Esophagus muscularis mucosa (tissue), 4 donors: ENCODE measurements around the gene BLID. TPM values are rescaled to one million over a fixed set of nuclear protein-coding genes. Genes with fewer than 3 reads are reported as not detected.

Source experiments
- DNase-seq: peaks from one replicate; pipeline ENCODE4 v3.0.0-alpha.2; 2017; ENCODE audit errors: extremely low spot score
- H3K27ac ChIP-seq, 4 donors: fragments of 200-600 bp; sonication (generic); replicated peaks in 1 of 4; 1 replicate in 3 of 4; 2 replicates in 1 of 4; pipeline ENCODE4 v1.5.1; 2016 to 2019; ENCODE audit warnings: mild to moderate bottlenecking in 1 of 4
- H3K27me3 ChIP-seq, 4 donors: fragments of 200-600 bp; sonication (generic); one replicate each; pipeline versions ENCODE4 v1.5.1 to v1.6.0; 2016 to 2019
- H3K36me3 ChIP-seq, 4 donors: fragments of 200-600 bp; sonication (generic); one replicate each; pipeline ENCODE4 v1.5.1; 2016 to 2019
- H3K4me1 ChIP-seq, 4 donors: fragments of 200-600 bp; sonication (generic); one replicate each; pipeline ENCODE4 v1.5.1; 2016 to 2019
- H3K4me3 ChIP-seq, 4 donors: fragments of 200-600 bp; sonication (generic); 1 replicate in 2 of 4; 2 replicates in 2 of 4; pipeline ENCODE4 v1.5.1; 2016 to 2019; ENCODE audit warnings: mild to moderate bottlenecking in 4 of 4, moderate library complexity in 1 of 4
- H3K9me3 ChIP-seq, 4 donors: fragments of 200-600 bp; sonication (generic); 1 replicate in 3 of 4; 2 replicates in 1 of 4; pipeline ENCODE4 v1.5.1; 2016 to 2019
- CTCF ChIP-seq, 3 experiments: fragments of 200-600 bp in 2 of 3; fragments of 450-650 bp in 1 of 3; sonication (generic) in 2 of 3; IDR thresholded peaks; one replicate each; pipeline ENCODE4 v1.5.1; 2017 to 2019; ENCODE audit warnings: antibody characterized with exemption in 3 of 3, mild to moderate bottlenecking in 2 of 3, moderate library complexity in 1 of 3
- EP300 ChIP-seq: sonication (generic); formaldehyde crosslinking; IDR thresholded peaks from one replicate; pipeline ENCODE4 v1.6.1; 2017; ENCODE audit warnings: antibody characterized with exemption
- POLR2A ChIP-seq: fragments of 450-650 bp; IDR thresholded peaks from one replicate; pipeline ENCODE4 v1.6.1; 2017; ENCODE audit warnings: antibody characterized with exemption, moderate library complexity, mild to moderate bottlenecking, low read depth
- POLR2AphosphoS5 ChIP-seq, 2 donors: sonication (generic); formaldehyde crosslinking; IDR thresholded peaks; one replicate each; pipeline ENCODE4 v1.6.1; 2017; ENCODE audit warnings: antibody characterized with exemption in 2 of 2
- WGBS: methylation state at CpG from one replicate; pipeline ENCODE4 v1.1.5; 2018; 5-methylcytosine and 5-hydroxymethylcytosine counted together
- intact Hi-C: fragments of 100-400 bp; cut with DNase I; formaldehyde crosslinking; loops from one replicate; pipeline ENCODE4 v1.15.1; 2023
- total RNA-seq, 4 donors: library from RNA; depleted of rRNA; stranded (reverse); fragments of >200 nt; gene quantifications; one replicate each; pipeline versions ENCODE4 v1.1.0 to v1.2.1, GENCODE V29; 2016

BLID gene
- total RNA-seq, 4 donors from 2014 or later, result 0.99 to 3.3 (median 1.3) TPM; not detected in 1

GRCh38 chr11:122149202-122149601, 33.2 kb upstream of the BLID start:
- Histone ChIP-seq H3K27ac (no peak overlapping the region), H3K4me3 (no peak overlapping the region), H3K4me1 (peaks cover 0 to 30% (median 23%) of the 10 kb centered on the region in 4 donors), H3K27me3 (no peaks in the 10 kb centered on the region), H3K9me3 (no peaks in the 10 kb centered on the region), H3K36me3 (no peaks in the 10 kb centered on the region)
- DNase-seq, result no peak
- 73% methylated on average over 4 of the region's 4 CpGs for WGBS
- TF ChIP-seq CTCF (IDR thresholded peaks at IDR 0.05) (no peak), POLR2AphosphoS5 (IDR thresholded peaks at IDR 0.05) (no peak), EP300 (no peak), POLR2A (no peak)
- intact Hi-C loops, result loop anchor here (5.0 kb wide), 1 partner anchor 53 kb away; no protein-coding TSS in a partner anchor

GRCh38 chr11:122146475-122146874, 30.5 kb upstream of the BLID start:
- Histone ChIP-seq H3K4me3 (no peak overlapping the region), H3K4me1 (peaks cover 0 to 17% (median 13%) of the 10 kb centered on the region in 4 donors), H3K9me3 (no peaks in the 10 kb centered on the region), H3K36me3 (no peaks in the 10 kb centered on the region), H3K27ac (no peak overlapping the region), H3K27me3 (no peaks in the 10 kb centered on the region)
- no peak for TF ChIP-seq POLR2A
- intact Hi-C loops, result loop anchor here (5.0 kb wide), 1 partner anchor 56 kb away; no protein-coding TSS in a partner anchor
- DNase-seq, result no peak
- 88% methylated on average over 2 of the region's 2 CpGs for WGBS

- Histone ChIP-seq H3K27me3 (no peaks in the 10 kb centered on the region), H3K4me3 (no peak overlapping the region), H3K9me3 (no peaks in the 10 kb centered on the region), H3K4me1 (peaks cover 0 to 14% (median 12%) of the 10 kb centered on the region in 4 donors), H3K36me3 (no peaks in the 10 kb centered on the region), H3K27ac (no peak overlapping the region)
- DNase-seq, result no peak
- intact Hi-C loops, result loop anchor here (5.0 kb wide), 1 partner anchor 57 kb away; no protein-coding TSS in a partner anchor
- TF ChIP-seq POLR2A (no peak), POLR2AphosphoS5 (IDR thresholded peaks at IDR 0.05) (no peak), CTCF (IDR thresholded peaks at IDR 0.05) (no peak), EP300 (no peak)
Measured at GRCh38 chr11:122145715-122146274, 29.8 kb upstream of the BLID start.

- H3K27me3 ChIP-seq, result no peaks in the 10 kb centered on the region
- no peaks in the 10 kb centered on the region for H3K36me3 ChIP-seq
- peaks cover 0 to 11% (median 9%) of the 10 kb centered on the region in 4 donors for H3K4me1 ChIP-seq
- H3K4me3 ChIP-seq, result no peak overlapping the region
- DNase-seq, result no peak
- H3K27ac ChIP-seq, result no peak overlapping the region
- TF ChIP-seq POLR2A (no peak), EP300 (no peak), CTCF (IDR thresholded peaks at IDR 0.05) (no peak), POLR2AphosphoS5 (IDR thresholded peaks at IDR 0.05) (no peak)
- no peaks in the 10 kb centered on the region for H3K9me3 ChIP-seq
- WGBS, result 94% methylated on average over 3 of the region's 3 CpGs
- intact Hi-C loops, result loop anchor here (5.0 kb wide), 1 partner anchor 58 kb away; no protein-coding TSS in a partner anchor
Measured at GRCh38 chr11:122144752-122145151, 28.7 kb upstream of the BLID start.

- Histone ChIP-seq H3K36me3 (no peaks in the 10 kb centered on the region), H3K4me1 (peaks cover 0 to 28% (median 24%) of the 10 kb centered on the region in 4 donors), H3K27ac (no peak overlapping the region), H3K4me3 (no peak overlapping the region), H3K9me3 (no peaks in the 10 kb centered on the region), H3K27me3 (no peaks in the 10 kb centered on the region)
- WGBS, result 77% methylated on average over 7 of the region's 7 CpGs
- DNase-seq, result no peak
- no peak for TF ChIP-seq CTCF (IDR thresholded peaks at IDR 0.05)
- no peak for TF ChIP-seq EP300
- TF ChIP-seq POLR2AphosphoS5 (IDR thresholded peaks at IDR 0.05), result no peak
- TF ChIP-seq POLR2A, result no peak
- intact Hi-C loops, result no loop called here
Measured at GRCh38 chr11:122141725-122142124, 25.7 kb upstream of the BLID start.
